Middle frontal gyrus (tissue), 1 donor: ENCODE results near the gene STK24.

Source experiments
- DNase-seq: peaks from one replicate; pipeline ENCODE4 v3.0.0-alpha.2; 2015; ENCODE audit warnings: low spot score; ENCODE audit errors: extremely low spot score

The STK24 gene

GRCh38 chr13:98454389-98454881 lies 122.5 kb downstream of the STK24 start:
- peak; percentile 56 for DNase-seq

GRCh38 chr13:98452851-98453843 lies 123.8 kb downstream of the STK24 start:
- DNase-seq: no peak

GRCh38 chr13:98451676-98452470 lies 125.0 kb downstream of the STK24 start:
- DNase-seq: no peak

GRCh38 chr13:98450539-98451111 lies 126.3 kb downstream of the STK24 start:
- no peak for DNase-seq

GRCh38 chr13:98450026-98450425 lies 126.9 kb downstream of the STK24 start:
- no peak for DNase-seq

GRCh38 chr13:98449273-98449672 lies 127.6 kb downstream of the STK24 start:
- no peak for DNase-seq

GRCh38 chr13:98448642-98448928 lies 128.3 kb downstream of the STK24 start:
- no peak for DNase-seq

GRCh38 chr13:98447881-98448641 lies 128.8 kb downstream of the STK24 start:
- DNase-seq: no peak

- DNase-seq: no peak
Observed at GRCh38 chr13:98447130-98447529, 129.8 kb downstream of the STK24 start.

- DNase-seq: no peak
Observed at GRCh38 chr13:98446234-98446621, 130.7 kb downstream of the STK24 start.

GRCh38 chr13:98445340-98446233 lies 131.3 kb downstream of the STK24 start:
- DNase-seq: no peak

GRCh38 chr13:98444381-98444780 lies 132.5 kb downstream of the STK24 start:
- DNase-seq: no peak

GRCh38 chr13:98443800-98444325 lies 133.0 kb downstream of the STK24 start:
- no peak for DNase-seq

- DNase-seq: no peak
Observed at GRCh38 chr13:98443329-98443728, 133.6 kb downstream of the STK24 start.

GRCh38 chr13:98442391-98443230 lies 134.3 kb downstream of the STK24 start:
- no peak for DNase-seq

GRCh38 chr13:98441056-98441676 lies 135.7 kb downstream of the STK24 start:
- no peak for DNase-seq

GRCh38 chr13:98440390-98441055 lies 136.4 kb downstream of the STK24 start:
- DNase-seq: no peak

GRCh38 chr13:98439896-98440295 lies 137.0 kb downstream of the STK24 start:
- no peak for DNase-seq
